Measurements from ENCODE around the gene PSMA7. TPM values are rescaled to one million over a fixed set of nuclear protein-coding genes. Genes with fewer than 3 reads are reported as not detected.

PSMA7 gene
- total RNA-seq, 1 experiment from 2014 or later: 702 TPM

GRCh38 chr20:62179162-62179504 is 35.9 kb upstream of the PSMA7 start:
- H3K36me3 Mint-ChIP-seq (ENCODE audit: insufficient read depth, unreplicated experiment): peaks cover 70% of the 10 kb centered on the region
- no peaks in the 10 kb centered on the region for H3K9me3 Mint-ChIP-seq (ENCODE audit: unreplicated experiment)
- Histone ChIP-seq H3K4me1 (peaks cover 10% of the 10 kb centered on the region), H3K36me3 (ENCODE audit: control insufficient read depth, insufficient read depth, low read length) (0 out of 2 replicates have a peak, but pooled peaks cover 4% of the 10 kb centered on the region), H3K4me3 (ENCODE audit: low read depth, low read length) (no peak overlapping the region), H3K27me3 (replicated peaks; ENCODE audit: control insufficient read depth, insufficient read depth, low read length) (no peaks in the 10 kb centered on the region), H3K9me3 (no peaks in the 10 kb centered on the region)
- intact Hi-C loops (cut with micrococcal nuclease; ENCODE audit: unreplicated experiment): no loop called here
- BruUV-seq (replicated peaks): no TSS peak
- no peak overlapping the region for H3K27ac Mint-ChIP-seq (ENCODE audit: unreplicated experiment)
- ChIA-PET POLR2A (no interaction called here), CTCF (no interaction called here)
- H3K27me3 Mint-ChIP-seq (ENCODE audit: insufficient read depth, unreplicated experiment): no peaks in the 10 kb centered on the region
- no peak for DNase-seq
- TF ChIP-seq CTCF (IDR thresholded peaks at IDR 0.05; ENCODE audit: insufficient read depth in 1 of 2, low read depth in 1 of 2, low read length in 1 of 2, severe bottlenecking in 1 of 2, unreplicated experiment in 1 of 2): no peak
- H3K4me3 Mint-ChIP-seq (ENCODE audit: unreplicated experiment): no peak overlapping the region
- peaks cover 14% of the 10 kb centered on the region for H3K4me1 Mint-ChIP-seq (ENCODE audit: low read depth, unreplicated experiment)

- Histone ChIP-seq H3K4me3 (ENCODE audit: low read depth, low read length) (no peak overlapping the region), H3K4me1 (peaks cover 5% of the 10 kb centered on the region), H3K9me3 (no peaks in the 10 kb centered on the region), H3K36me3 (ENCODE audit: control insufficient read depth, insufficient read depth, low read length) (0 out of 2 replicates have a peak, but pooled peaks cover 4% of the 10 kb centered on the region), H3K27me3 (replicated peaks; ENCODE audit: control insufficient read depth, insufficient read depth, low read length) (no peaks in the 10 kb centered on the region)
- H3K9me3 Mint-ChIP-seq (ENCODE audit: unreplicated experiment): no peaks in the 10 kb centered on the region
- POLR2A ChIA-PET: no interaction called here
- H3K4me1 Mint-ChIP-seq (ENCODE audit: low read depth, unreplicated experiment): peaks cover 9% of the 10 kb centered on the region
- TF ChIP-seq CTCF (IDR thresholded peaks at IDR 0.05; ENCODE audit: insufficient read depth in 1 of 2, low read depth in 1 of 2, low read length in 1 of 2, severe bottlenecking in 1 of 2, unreplicated experiment in 1 of 2): no peak
- BruUV-seq (replicated peaks): no TSS peak
- CTCF ChIA-PET: no interaction called here
- H3K27me3 Mint-ChIP-seq (ENCODE audit: insufficient read depth, unreplicated experiment): no peaks in the 10 kb centered on the region
- DNase-seq: no peak
- no peak overlapping the region for H3K4me3 Mint-ChIP-seq (ENCODE audit: unreplicated experiment)
- intact Hi-C loops (cut with micrococcal nuclease; ENCODE audit: unreplicated experiment): no loop called here
- peaks cover 71% of the 10 kb centered on the region for H3K36me3 Mint-ChIP-seq (ENCODE audit: insufficient read depth, unreplicated experiment)
- no peak overlapping the region for H3K27ac Mint-ChIP-seq (ENCODE audit: unreplicated experiment)
These were observed 35.3 kb upstream of the PSMA7 start for GRCh38 chr20:62178316-62179161.

- BruUV-seq (replicated peaks): no TSS peak
- H3K9me3 ChIP-seq: no peaks in the 10 kb centered on the region
- Mint-ChIP-seq H3K27ac (ENCODE audit: unreplicated experiment) (no peak overlapping the region), H3K27me3 (ENCODE audit: insufficient read depth, unreplicated experiment) (no peaks in the 10 kb centered on the region), H3K4me1 (ENCODE audit: low read depth, unreplicated experiment) (peaks cover 8% of the 10 kb centered on the region), H3K36me3 (ENCODE audit: insufficient read depth, unreplicated experiment) (peaks cover 63% of the 10 kb centered on the region), H3K4me3 (ENCODE audit: unreplicated experiment) (no peak overlapping the region), H3K9me3 (ENCODE audit: unreplicated experiment) (no peaks in the 10 kb centered on the region)
- H3K4me3 ChIP-seq (ENCODE audit: low read depth, low read length): no peak overlapping the region
- peaks cover 5% of the 10 kb centered on the region for H3K4me1 ChIP-seq
- no peak for DNase-seq
- H3K27me3 ChIP-seq (replicated peaks; ENCODE audit: control insufficient read depth, insufficient read depth, low read length): no peaks in the 10 kb centered on the region
- 0 out of 2 replicates have a peak, but pooled peaks cover 6% of the 10 kb centered on the region for H3K36me3 ChIP-seq (ENCODE audit: control insufficient read depth, insufficient read depth, low read length)
- POLR2A ChIA-PET: interaction anchor here (0.6 kb wide), 1 partner anchor 44 kb away, joined by 3 read pairs; no protein-coding TSS in a partner anchor
- intact Hi-C loops (cut with micrococcal nuclease; ENCODE audit: unreplicated experiment): no loop called here
- TF ChIP-seq CTCF (IDR thresholded peaks at IDR 0.05; ENCODE audit: insufficient read depth in 1 of 2, low read depth in 1 of 2, low read length in 1 of 2, severe bottlenecking in 1 of 2, unreplicated experiment in 1 of 2): no peak
- CTCF ChIA-PET: no interaction called here
These were observed 34.1 kb upstream of the PSMA7 start for GRCh38 chr20:62177307-62177706.
